GM21576 (cell line): ENCODE data around the gene GAGE10.
"Not testable (repeated sequence)": the region's sequence is repeated elsewhere in the genome, so short reads cannot be mapped to it uniquely, and the experiment has no call there.

ENCODE experiments used
- ATAC-seq: cut with Tn5 transposase; IDR thresholded peaks from one replicate; pipeline ENCODE4 v1.9.1; 2021; ENCODE audit warnings: mild to moderate bottlenecking, moderate library complexity; ENCODE audit not compliant: unreplicated experiment

The GAGE10 gene

DNA sequence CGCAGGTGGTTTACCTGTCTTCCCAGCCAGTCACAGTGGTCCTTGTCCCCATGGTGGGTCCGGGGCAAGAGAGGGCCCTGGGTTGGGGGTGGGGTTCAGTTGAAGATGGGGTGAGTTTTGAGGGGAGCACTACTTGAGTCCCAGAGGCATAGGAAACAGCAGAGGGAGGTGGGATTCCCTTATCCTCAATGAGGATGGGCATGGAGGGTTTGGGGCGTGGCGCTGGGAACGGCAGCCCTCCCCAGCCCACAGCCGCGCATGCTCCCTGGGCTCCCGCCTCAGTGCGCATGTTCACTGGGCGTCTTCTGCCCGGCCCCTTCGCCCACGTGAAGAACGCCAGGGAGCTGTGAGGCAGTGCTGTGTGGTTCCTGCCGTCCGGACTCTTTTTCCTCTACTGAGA lies 18.3 kb downstream of the GAGE10 start, which contains the start of gene GAGE12J:
Gene GAGE12J, plus strand, starts transcription at position 301 of the 400 bp plus-strand sequence. CDS start 1,157 bp downstream, outside the sequence.
- ATAC-seq, result not testable (repeated sequence)

GRCh38 chrX:49322266-49322665 lies 18.8 kb downstream of the GAGE10 start:
- not testable (repeated sequence) for ATAC-seq

DNA sequence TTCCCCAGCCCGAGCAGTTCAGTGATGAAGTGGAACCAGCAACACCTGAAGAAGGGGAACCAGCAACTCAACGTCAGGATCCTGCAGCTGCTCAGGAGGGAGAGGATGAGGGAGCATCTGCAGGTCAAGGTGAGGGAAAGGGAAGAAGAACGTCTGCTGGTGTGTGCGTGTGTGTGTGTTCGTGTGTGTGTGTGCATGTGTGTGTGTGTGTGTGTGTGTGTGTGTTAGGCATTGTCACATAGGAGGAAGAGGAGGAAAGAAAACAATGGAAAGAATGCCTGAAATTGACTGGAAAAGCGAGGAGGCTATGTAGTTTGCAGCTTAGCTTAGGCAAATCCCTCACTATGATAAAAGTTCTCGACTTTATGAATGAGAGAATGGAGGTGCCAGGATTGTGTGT lies 20.3 kb downstream of the GAGE10 start:
- not testable (repeated sequence) for ATAC-seq

DNA sequence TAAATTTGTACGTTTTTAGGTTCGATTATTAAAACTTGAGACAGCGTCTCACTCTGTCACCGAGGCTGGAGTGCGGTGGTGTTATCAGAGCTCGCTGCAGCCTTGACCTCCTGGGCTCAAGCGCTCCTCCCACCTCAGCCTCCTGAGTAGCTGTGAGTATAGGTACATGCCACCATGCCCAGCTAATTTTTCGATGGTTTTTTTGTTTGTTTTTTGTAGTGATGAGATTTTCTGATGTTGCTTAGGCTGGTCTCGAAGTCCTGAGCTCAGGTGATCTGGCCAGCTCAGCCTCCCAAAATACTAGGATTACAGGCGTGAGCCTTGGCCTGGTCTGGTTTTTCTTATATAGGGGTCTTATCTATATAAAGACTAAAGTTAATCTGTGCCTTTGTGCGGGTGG lies 27.0 kb downstream of the GAGE10 start:
- not testable (repeated sequence) for ATAC-seq

DNA sequence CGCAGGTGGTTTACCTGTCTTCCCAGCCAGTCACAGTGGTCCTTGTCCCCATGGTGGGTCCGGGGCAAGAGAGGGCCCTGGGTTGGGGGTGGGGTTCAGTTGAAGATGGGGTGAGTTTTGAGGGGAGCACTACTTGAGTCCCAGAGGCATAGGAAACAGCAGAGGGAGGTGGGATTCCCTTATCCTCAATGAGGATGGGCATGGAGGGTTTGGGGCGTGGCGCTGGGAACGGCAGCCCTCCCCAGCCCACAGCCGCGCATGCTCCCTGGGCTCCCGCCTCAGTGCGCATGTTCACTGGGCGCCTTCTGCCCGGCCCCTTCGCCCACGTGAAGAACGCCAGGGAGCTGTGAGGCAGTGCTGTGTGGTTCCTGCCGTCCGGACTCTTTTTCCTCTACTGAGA lies 27.8 kb downstream of the GAGE10 start, which contains the start of gene GAGE13:
Gene GAGE13, plus strand, starts transcription at position 301 of the 400 bp plus-strand sequence. CDS start 1,156 bp downstream, outside the sequence.
- ATAC-seq, result not testable (repeated sequence)

- ATAC-seq, result not testable (repeated sequence)
These were observed 28.4 kb downstream of the GAGE10 start for GRCh38 chrX:49331841-49332240.

DNA sequence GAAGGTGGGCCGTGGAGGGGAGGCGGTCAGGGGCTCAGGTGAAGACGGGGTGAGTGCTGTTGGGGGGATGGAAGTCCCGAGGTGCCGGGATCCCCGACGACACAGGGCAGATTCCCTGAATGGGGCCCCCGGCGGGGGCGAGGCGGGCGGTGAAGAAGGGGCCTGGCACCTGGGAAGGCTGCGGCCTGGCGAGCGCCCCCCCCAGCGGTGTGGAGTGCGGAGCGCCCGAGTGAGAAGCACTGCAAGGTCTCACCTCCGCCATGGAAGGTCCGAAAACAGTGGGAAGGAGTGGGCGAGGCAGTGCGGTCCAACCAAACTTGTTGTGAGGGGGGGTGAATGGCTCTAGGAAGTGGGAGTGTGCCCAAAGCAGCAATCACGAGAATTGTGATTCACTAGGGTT lies 38.0 kb downstream of the GAGE10 start:
- ATAC-seq, result not testable (repeated sequence)

DNA sequence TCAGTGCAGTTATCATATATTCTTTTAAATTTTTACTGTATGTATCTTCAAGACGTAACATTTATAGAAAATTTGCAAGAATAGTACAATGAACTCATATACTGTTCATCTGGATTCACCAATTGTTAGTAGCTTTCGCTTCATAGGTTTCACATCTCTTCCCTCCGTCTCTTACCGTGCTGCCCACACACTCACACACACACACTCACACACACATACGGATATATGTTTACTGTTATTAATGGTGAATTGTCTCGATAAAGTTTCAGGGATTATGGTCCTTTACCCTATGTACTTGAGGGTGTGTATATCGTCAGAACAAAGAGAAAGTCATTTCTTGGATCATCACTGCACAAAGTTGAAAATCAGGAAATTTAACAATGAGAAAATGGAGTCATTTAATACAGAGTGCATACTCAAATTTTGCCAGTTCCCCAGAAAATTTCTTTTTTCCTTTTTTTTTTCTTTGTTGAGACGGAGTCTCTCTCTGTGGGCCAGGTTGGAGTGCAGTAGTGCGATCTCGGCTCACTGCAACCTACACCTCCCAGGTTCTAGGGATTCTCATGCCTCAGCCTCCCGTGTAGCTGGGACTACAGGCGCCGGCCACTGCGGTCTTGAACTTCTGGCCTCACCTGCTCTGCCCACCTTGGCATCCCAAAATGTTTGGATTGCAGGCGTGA lies 41.2 kb downstream of the GAGE10 start:
- not testable (repeated sequence) for ATAC-seq

DNA sequence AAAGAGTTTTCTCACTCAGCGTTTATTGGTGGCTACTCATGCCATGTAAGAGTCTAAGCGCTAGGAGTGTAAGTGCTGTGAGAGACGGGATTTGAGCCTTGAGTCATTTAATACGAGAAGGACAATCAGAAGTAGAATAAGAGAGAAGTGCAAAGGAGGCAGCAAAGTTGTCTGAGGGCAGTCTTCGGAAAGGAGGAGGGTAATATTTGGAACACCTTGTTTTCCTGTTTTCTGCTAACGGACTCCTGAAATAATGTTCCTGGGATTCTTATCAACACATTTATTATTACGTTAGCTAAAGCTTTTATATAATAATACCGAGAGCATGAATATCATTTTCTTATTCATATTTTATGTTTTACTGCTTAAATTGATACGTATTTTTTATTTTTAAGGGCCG lies 42.0 kb downstream of the GAGE10 start:
- ATAC-seq, result not testable (repeated sequence)

DNA sequence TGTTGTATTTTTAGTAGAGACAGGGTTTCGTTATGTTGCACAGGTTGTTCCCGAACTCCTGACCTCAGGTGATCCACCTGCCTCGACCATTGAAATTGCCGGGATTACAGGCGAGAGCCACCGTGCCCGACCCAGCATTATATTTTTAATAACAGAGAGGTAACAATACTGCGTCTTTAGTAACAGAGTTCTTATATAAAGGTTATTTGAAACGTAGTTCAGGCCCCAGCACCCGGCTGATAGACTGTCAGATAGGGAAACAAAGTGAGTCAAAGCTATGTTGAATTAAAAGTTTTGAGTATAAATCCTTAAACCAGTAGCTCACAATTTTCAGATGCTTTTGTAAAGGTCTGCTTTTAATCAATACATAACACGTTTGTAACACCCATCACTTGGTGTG lies 42.7 kb downstream of the GAGE10 start:
- not testable (repeated sequence) for ATAC-seq
